Endothelial cell of umbilical vein (primary cell): ENCODE results near the gene BNC2. TPM values are rescaled to one million over a fixed set of nuclear protein-coding genes. Genes with fewer than 3 reads are reported as not detected.

Source experiments
- BruUV-seq: library from RNA; stranded (reverse); fragments of 400-500 nt; replicated peaks from 2 replicates; lab custom pipeline; 2021; lab: Mats Ljungman, UMichigan
- CTCF ChIA-PET: fragments of 300-600, 350-600 bp; sonication (Branson Sonifier 250); formaldehyde crosslinking; loops from one replicate; lab custom pipeline; 2021; ENCODE audit warnings: antibody characterized with exemption, inconsistent platforms; lab: Charles Lee
- POLR2A ChIA-PET: fragments of 300-600, 350-600 bp; sonication (Branson Sonifier 250); formaldehyde crosslinking; loops from one replicate; lab custom pipeline; 2021; ENCODE audit warnings: antibody characterized with exemption, inconsistent platforms; lab: Charles Lee
- DNase-seq: peaks from one replicate; pipeline ENCODE4 v3.0.0-alpha.2; 2011; ENCODE audit warnings: low read depth, low spot score
- FAIRE-seq: peaks from 2 replicates; lab custom pipeline; 2011; peaks lifted over from hg19 to GRCh38; lab: Jason Lieb, UNC
- H2AFZ ChIP-seq: 2 replicates; pipeline ENCODE4 v1.6.0; 2012; ENCODE audit warnings: low read depth, low read length, control low read depth, inconsistent platforms
- H3K27ac ChIP-seq: 2 replicates; pipeline ENCODE4 v1.5.1; 2011; ENCODE audit warnings: low read depth, mild to moderate bottlenecking, control low read depth, low read length, moderate library complexity; ENCODE audit not compliant: insufficient read depth
- H3K27me3 ChIP-seq, 2 experiments: 2 replicates each; pipeline versions ENCODE4 v1.6.0 to v1.6.1; 2011; ENCODE audit warnings: low read length in 2 of 2, mixed read lengths in 1 of 2; ENCODE audit not compliant: control insufficient read depth in 2 of 2, insufficient read depth in 2 of 2
- H3K36me3 ChIP-seq, 2 experiments: 2 replicates in 1 of 2; 3 replicates in 1 of 2; pipeline ENCODE4 v1.5.1; 2011; ENCODE audit warnings: low read length in 2 of 2, mild to moderate bottlenecking in 1 of 2, moderate library complexity in 1 of 2; ENCODE audit not compliant: control insufficient read depth in 2 of 2, insufficient read depth in 2 of 2; ENCODE audit errors: extremely low read depth in 1 of 2
- H3K4me1 ChIP-seq: 3 replicates; pipeline ENCODE4 v1.5.1; 2011; ENCODE audit warnings: mild to moderate bottlenecking, low read length; ENCODE audit not compliant: control insufficient read depth, insufficient read depth; ENCODE audit errors: extremely low read depth
- H3K4me2 ChIP-seq: 2 replicates; pipeline ENCODE4 v1.6.1; 2011; ENCODE audit warnings: low read length, control low read depth, mixed read lengths; ENCODE audit not compliant: insufficient read depth
- H3K4me3 ChIP-seq, 3 experiments: fragments of 200-600 bp in 1 of 3; sonication (generic), shearing (Covaris generic) in 1 of 3; replicated peaks in 1 of 3; 2 replicates each; pipeline ENCODE4 v1.5.1; 2011 to 2016; ENCODE audit warnings: control low read depth in 3 of 3, low read length in 3 of 3, mild to moderate bottlenecking in 2 of 3, inconsistent platforms in 1 of 3, low read depth in 1 of 3, moderate library complexity in 1 of 3; ENCODE audit not compliant: insufficient read depth in 1 of 3
- H3K79me2 ChIP-seq: 2 replicates; pipeline ENCODE4 v1.6.0; 2012; ENCODE audit warnings: low read length, inconsistent platforms; ENCODE audit not compliant: control insufficient read depth, insufficient read depth
- H3K9ac ChIP-seq: replicated peaks from 2 replicates; pipeline ENCODE3; 2011; ENCODE audit warnings: low read length, control low read depth; ENCODE audit not compliant: insufficient read depth; ENCODE audit errors: extremely low read depth
- H3K9me1 ChIP-seq: replicated peaks from 3 replicates; pipeline ENCODE4 v1.6.0; 2011; ENCODE audit warnings: mild to moderate bottlenecking, low read length; ENCODE audit not compliant: control insufficient read depth, insufficient read depth; ENCODE audit errors: extremely low read depth
- H3K9me3 ChIP-seq: replicated peaks from 2 replicates; pipeline ENCODE4 v1.5.1; 2012; ENCODE audit warnings: low read length, inconsistent platforms; ENCODE audit not compliant: control insufficient read depth, insufficient read depth
- H4K20me1 ChIP-seq: replicated peaks from 2 replicates; pipeline ENCODE3; 2011; ENCODE audit warnings: mild to moderate bottlenecking, low read length; ENCODE audit not compliant: control insufficient read depth, insufficient read depth; ENCODE audit errors: extremely low read depth
- EZH2 ChIP-seq: IDR thresholded peaks from 2 replicates; pipeline ENCODE4 v1.6.1; 2012; ENCODE audit warnings: borderline replicate concordance, low read depth, mild to moderate bottlenecking, moderate library complexity, low read length, inconsistent platforms; ENCODE audit not compliant: severe bottlenecking
- FOS ChIP-seq: IDR thresholded peaks from 2 replicates; pipeline ENCODE4 v1.6.1; 2011; ENCODE audit warnings: mild to moderate bottlenecking, low read length, moderate library complexity, borderline replicate concordance; ENCODE audit not compliant: insufficient read depth
- GATA2 ChIP-seq: IDR thresholded peaks from 2 replicates; pipeline ENCODE4 v1.7.0; 2011; ENCODE audit warnings: low read depth, mild to moderate bottlenecking, moderate library complexity, mixed read lengths, low read length; ENCODE audit not compliant: insufficient read length, insufficient read depth
- JUN ChIP-seq: IDR thresholded peaks from 2 replicates; pipeline ENCODE4 v1.6.1; 2011; ENCODE audit warnings: borderline replicate concordance, low read depth; ENCODE audit not compliant: insufficient read length, insufficient read depth
- MYC ChIP-seq: IDR thresholded peaks from one replicate; pipeline ENCODE4 v1.6.1; 2011; ENCODE audit warnings: mild to moderate bottlenecking, low read depth, low read length
- dilution Hi-C: fragments of 300-500 bp; cut with MboI; formaldehyde crosslinking; loops from one replicate; pipeline ENCODE4 v1.15.0; 2019; ENCODE audit warnings: low sequenced_read_pairs; ENCODE audit not compliant: extremely low pct_ligation_motif_present
- intact Hi-C: fragments of 100-400 bp; cut with micrococcal nuclease; formaldehyde crosslinking; loops from one replicate; pipeline ENCODE4 v1.10.0; 2022
- polyA plus RNA-seq, 4 experiments: library from polyadenylated mRNA; depleted of rRNA in 3 of 4; stranded (reverse) in 3 of 4; unstranded in 1 of 4; fragments of >200 nt; gene quantifications; 2 replicates each; pipeline versions ENCODE4 v1.2.1 to v1.2.3, GENCODE V29; 2011 to 2012; ENCODE audit warnings: missing spikeins in 1 of 4
- total RNA-seq: library from RNA; stranded (reverse); gene quantifications from 2 replicates; pipeline ENCODE4 v1.2.3, GENCODE V29; 2021
- TF ChIP-seq, protein P1 (sequence below): IDR thresholded peaks from 2 replicates; pipeline ENCODE4 v1.6.1; 2011; ENCODE audit not compliant: insufficient read depth, insufficient read length
- TF ChIP-seq, protein P2 (sequence below), 2 donors: IDR thresholded peaks; 1 replicate in 1 of 2; 2 replicates in 1 of 2; pipeline ENCODE4 v1.5.1; 2011; ENCODE audit warnings: low read length in 2 of 2, mild to moderate bottlenecking in 2 of 2, moderate library complexity in 2 of 2, control low read depth in 1 of 2, inconsistent platforms in 1 of 2, low read depth in 1 of 2; ENCODE audit not compliant: insufficient read depth in 1 of 2; ENCODE audit errors: extremely low read depth in 1 of 2

BNC2 gene
- total and polyA plus RNA-seq, 2 donors (not counting 3 experiments of a cell fraction or from before 2014, with no cell fraction given): 12.1 to 34.3 TPM

DNA sequence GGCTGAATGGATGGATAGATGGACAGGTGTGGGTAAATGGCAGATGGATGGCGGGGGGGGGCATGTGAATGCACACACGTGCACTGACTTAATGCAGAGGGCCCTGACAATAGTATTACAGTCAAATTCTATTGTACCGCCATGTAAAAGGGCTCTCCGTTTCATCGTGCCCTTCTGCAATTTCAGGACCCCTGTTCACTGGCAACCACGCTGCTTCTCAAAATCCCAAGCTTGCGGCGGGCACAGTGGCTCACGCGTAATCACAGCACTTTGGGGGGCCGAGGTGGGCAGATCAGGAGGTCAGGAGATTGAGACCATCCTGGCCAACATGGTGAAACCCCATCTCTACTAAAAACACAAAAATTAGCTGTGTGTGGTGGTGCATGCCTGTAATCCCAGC is 211.4 kb downstream of the BNC2 start:
- Histone ChIP-seq H3K4me3 (no peak overlapping the region), H3K9me3 (no peaks in the 10 kb centered on the region), H3K4me2 (no peak overlapping the region), H3K9me1 (no peaks in the 10 kb centered on the region), H3K27ac (no peak overlapping the region), H3K79me2 (peaks cover 3% of the 10 kb centered on the region), H3K27me3 (no peaks in the 10 kb centered on the region), H3K4me1 (no peaks in the 10 kb centered on the region), H2AFZ (no peak overlapping the region), H3K36me3 (no peaks in the 10 kb centered on the region), H4K20me1 (no peaks in the 10 kb centered on the region), H3K9ac (no peak overlapping the region)
- ChIA-PET POLR2A (no interaction called here), CTCF (interaction anchor here (0.6 to 1.2 kb wide), 2 partner anchors 11 to 42 kb away, joined by 3 read pairs; no protein-coding TSS in a partner anchor)
- no TSS peak for BruUV-seq
- DNase-seq (no peak), FAIRE-seq (no peak)
- dilution Hi-C loops (no loop called here), intact Hi-C loops (no loop called here)
- TF ChIP-seq GATA2 (no peak), MYC (no peak), JUN (no peak), FOS (no peak), EZH2 (no peak)
- TF ChIP-seq, protein P1, sequence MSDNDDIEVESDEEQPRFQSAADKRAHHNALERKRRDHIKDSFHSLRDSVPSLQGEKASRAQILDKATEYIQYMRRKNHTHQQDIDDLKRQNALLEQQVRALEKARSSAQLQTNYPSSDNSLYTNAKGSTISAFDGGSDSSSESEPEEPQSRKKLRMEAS: no peak
- TF ChIP-seq, protein P2, sequence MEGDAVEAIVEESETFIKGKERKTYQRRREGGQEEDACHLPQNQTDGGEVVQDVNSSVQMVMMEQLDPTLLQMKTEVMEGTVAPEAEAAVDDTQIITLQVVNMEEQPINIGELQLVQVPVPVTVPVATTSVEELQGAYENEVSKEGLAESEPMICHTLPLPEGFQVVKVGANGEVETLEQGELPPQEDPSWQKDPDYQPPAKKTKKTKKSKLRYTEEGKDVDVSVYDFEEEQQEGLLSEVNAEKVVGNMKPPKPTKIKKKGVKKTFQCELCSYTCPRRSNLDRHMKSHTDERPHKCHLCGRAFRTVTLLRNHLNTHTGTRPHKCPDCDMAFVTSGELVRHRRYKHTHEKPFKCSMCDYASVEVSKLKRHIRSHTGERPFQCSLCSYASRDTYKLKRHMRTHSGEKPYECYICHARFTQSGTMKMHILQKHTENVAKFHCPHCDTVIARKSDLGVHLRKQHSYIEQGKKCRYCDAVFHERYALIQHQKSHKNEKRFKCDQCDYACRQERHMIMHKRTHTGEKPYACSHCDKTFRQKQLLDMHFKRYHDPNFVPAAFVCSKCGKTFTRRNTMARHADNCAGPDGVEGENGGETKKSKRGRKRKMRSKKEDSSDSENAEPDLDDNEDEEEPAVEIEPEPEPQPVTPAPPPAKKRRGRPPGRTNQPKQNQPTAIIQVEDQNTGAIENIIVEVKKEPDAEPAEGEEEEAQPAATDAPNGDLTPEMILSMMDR (IDR thresholded peaks at IDR 0.05; ENCODE audit: extremely low read depth in 1 of 2, insufficient read depth in 1 of 2, low read depth in 1 of 2, low read length in 2 of 2): no peak
